ENCODE measurements around the gene MAP4K4. TPM values are rescaled to one million over a fixed set of nuclear protein-coding genes. Genes with fewer than 3 reads are reported as not detected.

Gene MAP4K4
- total and polyA plus RNA-seq, 2 of the 4 experiments (the other 2 are of a cell fraction), result 89.4 to 124 TPM

DNA sequence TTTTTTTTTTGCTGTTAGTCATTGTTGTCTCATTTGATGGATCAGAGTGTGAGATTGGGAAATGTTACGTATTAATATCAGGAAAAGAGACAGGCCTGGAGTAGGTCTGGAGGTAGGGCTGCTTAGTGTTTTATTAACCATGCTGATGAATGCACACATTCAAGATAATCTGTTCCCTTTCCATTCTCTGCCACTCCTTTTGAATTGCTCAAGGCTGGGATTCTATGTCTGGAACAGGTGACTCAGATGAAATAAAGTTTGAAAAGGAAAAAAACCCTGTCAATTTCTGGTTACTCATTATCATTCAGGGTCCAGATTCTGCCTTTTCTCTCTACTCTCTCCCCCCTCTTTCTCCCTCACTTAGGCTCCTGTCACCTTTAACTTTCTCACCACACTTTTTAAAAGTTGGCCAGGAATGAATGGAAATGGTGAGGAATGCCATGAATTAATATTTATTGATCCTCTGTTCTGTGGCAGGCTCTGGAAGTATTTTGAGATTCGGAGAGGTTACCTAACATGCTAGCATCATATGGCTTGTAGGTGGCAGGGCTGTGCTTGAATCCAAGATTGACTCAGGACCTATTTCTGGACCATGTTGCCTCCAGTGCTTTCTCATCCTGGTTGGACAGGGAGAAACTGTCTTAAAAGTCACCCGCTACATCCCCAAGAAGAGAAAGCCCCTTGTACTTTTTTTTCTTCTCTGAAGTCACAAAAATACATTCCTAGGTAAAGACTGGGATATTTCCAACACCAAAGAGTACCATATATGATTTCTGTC lies 40.2 kb downstream of the MAP4K4 start:
- no peak overlapping the region for H3K4me3 ChIP-seq (ENCODE audit: insufficient read depth, low read depth, low read length)
- no peak overlapping the region for H2BK5ac ChIP-seq (ENCODE audit: low read depth, low read length, poor library complexity, severe bottlenecking)
- dilution Hi-C loops (cut with HindIII; ENCODE audit: low sequenced_read_pairs, unreplicated experiment) (no loop called here), intact Hi-C loops (cut with micrococcal nuclease) (no loop called here), in situ Hi-C loops (cut with MboI; ENCODE audit: low sequenced_read_pairs) (no loop called here)
- no peaks in the 10 kb centered on the region for H3K9me3 ChIP-seq (ENCODE audit: control insufficient read depth, insufficient read depth, low read length)
- H3K36me3 ChIP-seq (ENCODE audit: control insufficient read depth, insufficient read depth, low read length), result peaks cover 2% of the 10 kb centered on the region; the same call in 1 of the 2 replicates
- no peak overlapping the region; the same call in 2 of the 3 replicates for H2BK15ac ChIP-seq (ENCODE audit: low read depth, low read length)
- H2AK9ac ChIP-seq (replicated peaks; ENCODE audit: low read depth, low read length, poor library complexity), result no peak overlapping the region
- H3K27ac ChIP-seq (ENCODE audit: insufficient read depth, low read length), result no peak overlapping the region
- H3K4me1 ChIP-seq (ENCODE audit: control insufficient read depth, insufficient read depth, low read length), result peaks cover 39% of the 10 kb centered on the region
- peaks cover 89% of the 10 kb centered on the region for H4K20me1 ChIP-seq (ENCODE audit: insufficient read depth, low read length)
- DNase-seq, result no peak
- 0 out of 2 replicates have a peak, but pooled peaks have one; percentile 55 for TF ChIP-seq CEBPB (IDR thresholded peaks at IDR 0.05; ENCODE audit: low read depth, low read length)
- TF ChIP-seq, protein P1, sequence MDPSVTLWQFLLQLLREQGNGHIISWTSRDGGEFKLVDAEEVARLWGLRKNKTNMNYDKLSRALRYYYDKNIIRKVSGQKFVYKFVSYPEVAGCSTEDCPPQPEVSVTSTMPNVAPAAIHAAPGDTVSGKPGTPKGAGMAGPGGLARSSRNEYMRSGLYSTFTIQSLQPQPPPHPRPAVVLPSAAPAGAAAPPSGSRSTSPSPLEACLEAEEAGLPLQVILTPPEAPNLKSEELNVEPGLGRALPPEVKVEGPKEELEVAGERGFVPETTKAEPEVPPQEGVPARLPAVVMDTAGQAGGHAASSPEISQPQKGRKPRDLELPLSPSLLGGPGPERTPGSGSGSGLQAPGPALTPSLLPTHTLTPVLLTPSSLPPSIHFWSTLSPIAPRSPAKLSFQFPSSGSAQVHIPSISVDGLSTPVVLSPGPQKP (IDR thresholded peaks at IDR 0.05; ENCODE audit: borderline replicate concordance, low read depth, low read length), result no peak
- TF ChIP-seq BHLHE40 (IDR thresholded peaks at IDR 0.05; ENCODE audit: low read depth, low read length), result no peak
- no peak for TF ChIP-seq RCOR1 (IDR thresholded peaks at IDR 0.05; ENCODE audit: insufficient replicate concordance, low read length)
- BruUV-seq (replicated peaks), result no TSS peak
- H2BK20ac ChIP-seq (ENCODE audit: low read depth, low read length), result no peak overlapping the region
- H3K4ac ChIP-seq (ENCODE audit: low read depth, low read length), result no peak overlapping the region
- H3K23ac ChIP-seq (ENCODE audit: low read depth, low read length), result no peak overlapping the region
- H3K56ac ChIP-seq (ENCODE audit: extremely low read depth, insufficient read depth, low read length), result no peak overlapping the region
- no peak overlapping the region for H3K9ac ChIP-seq (ENCODE audit: low read depth, low read length)
- H3K18ac ChIP-seq (ENCODE audit: low read depth, low read length), result no peak overlapping the region
- ATAC-seq (ENCODE audit: low read depth), result no peak
- no peaks in the 10 kb centered on the region for H3K27me3 ChIP-seq (ENCODE audit: control insufficient read depth, insufficient read depth, low read length)
- ChIA-PET POLR2A (ENCODE audit: unreplicated experiment) (no interaction called here), CTCF (no interaction called here)
- H2AK5ac ChIP-seq (ENCODE audit: low read depth, low read length), result no peak overlapping the region
- H2BK120ac ChIP-seq (ENCODE audit: low read depth, low read length), result no peak overlapping the region
- H2AFZ ChIP-seq (replicated peaks; ENCODE audit: low read length, poor library complexity), result no peak overlapping the region
- H4K5ac ChIP-seq (ENCODE audit: low read depth, low read length), result no peak overlapping the region
- H4K91ac ChIP-seq (ENCODE audit: insufficient read depth, low read depth, low read length), result no peak overlapping the region
- H3K14ac ChIP-seq (replicated peaks; ENCODE audit: low read depth, low read length), result no peak overlapping the region
- peaks cover 45% of the 10 kb centered on the region for H3K9me1 ChIP-seq (ENCODE audit: insufficient read depth, low read length)
- WGBS, 2 experiments (ENCODE audit: extremely low coverage in 2 of 2, insufficient read length in 1 of 2), result no CpG with 5 or more reads among the region's 3 CpGs
- H4K8ac ChIP-seq (ENCODE audit: low read depth in 2 of 2, low read length in 2 of 2), result no peak overlapping the region
- peaks cover 21 to 77% of the 10 kb centered on the region in 2 experiments for H3K79me1 ChIP-seq (ENCODE audit: low read depth in 1 of 2, low read length in 2 of 2)
- no peak overlapping the region for H3K4me2 ChIP-seq (ENCODE audit: low read depth, low read length)
